Activated CD4-positive, CD25-positive, alpha-beta regulatory T cell treated with anti-CD3 and anti-CD28 coated beads, Interleukin-2, amount 50 U/mL, for 24 hours (primary cell): Measurements from ENCODE around the gene ARHGAP4.
A peak's percentile ranks its signal among the peaks of the same experiment; 100 is the strongest.

ENCODE experiments used
- ATAC-seq, 2 donors: fragments of 150-1000 bp; cut with Tn5 transposase; one replicate each; pipeline ENCODE4 v1.10.0; 2021; ENCODE audit warnings: mild to moderate bottlenecking in 1 of 2, moderate library complexity in 1 of 2

The ARHGAP4 gene

DNA sequence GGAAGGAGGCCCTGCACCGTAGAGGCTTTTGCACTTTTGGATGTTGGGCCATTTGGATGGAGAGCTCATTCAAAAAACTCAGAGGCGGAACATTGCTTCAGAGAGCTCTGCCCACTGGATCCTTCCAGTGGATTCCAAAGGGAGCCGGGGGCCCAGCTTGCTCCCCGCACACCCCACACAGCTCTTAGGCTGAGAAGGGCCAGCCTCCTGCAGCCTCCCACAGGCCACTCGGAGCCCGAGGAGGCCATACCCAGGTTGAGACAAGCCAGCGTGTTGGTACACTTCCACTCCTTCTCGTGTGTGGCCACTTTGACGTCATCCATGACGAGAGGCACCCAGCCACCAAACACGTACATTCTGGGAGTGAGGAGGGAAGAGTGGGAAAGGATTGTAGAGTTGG is 35.2 kb upstream of the ARHGAP4 start:
- ATAC-seq: no peak

DNA sequence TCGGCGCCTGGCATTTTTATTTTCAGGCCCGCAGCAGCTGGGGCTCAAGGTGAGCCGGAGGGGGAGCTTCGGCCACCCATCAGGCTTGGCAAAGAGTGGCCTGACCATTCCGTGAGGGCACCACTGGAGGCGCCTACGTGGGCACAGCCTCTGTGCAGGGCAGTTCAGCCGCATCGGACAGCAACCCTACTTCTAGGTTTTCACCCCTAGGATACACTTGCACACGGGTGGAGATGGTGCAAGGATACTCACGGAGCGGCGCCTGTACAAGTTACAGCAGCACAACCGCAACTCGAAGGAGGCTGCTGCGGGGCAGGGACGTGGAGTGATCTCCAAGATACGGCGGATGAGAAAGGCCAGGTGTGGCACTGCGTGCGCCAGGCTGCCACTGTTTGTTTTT is 34.7 kb upstream of the ARHGAP4 start:
- ATAC-seq: no peak

DNA sequence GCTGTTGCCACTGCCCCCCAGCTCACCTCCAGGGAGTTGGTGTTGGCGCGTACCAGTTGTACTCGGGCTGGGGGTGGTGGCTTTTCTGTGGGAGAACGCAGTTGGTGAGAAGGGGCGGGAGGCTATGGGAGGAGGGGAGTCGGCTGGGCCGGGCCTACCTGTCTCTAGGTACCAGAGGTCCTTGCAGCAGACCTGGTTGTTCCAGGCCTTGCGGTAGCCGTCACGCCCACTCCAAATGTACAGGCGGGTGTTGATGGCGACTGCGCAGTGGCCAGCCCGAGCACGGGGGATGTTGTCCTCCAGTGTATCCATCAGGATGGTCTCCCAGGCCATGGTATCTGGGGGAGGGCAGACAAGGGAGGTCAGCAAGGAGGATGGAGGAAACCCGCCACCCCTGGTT is 34.0 kb upstream of the ARHGAP4 start:
- ATAC-seq: no peak

DNA sequence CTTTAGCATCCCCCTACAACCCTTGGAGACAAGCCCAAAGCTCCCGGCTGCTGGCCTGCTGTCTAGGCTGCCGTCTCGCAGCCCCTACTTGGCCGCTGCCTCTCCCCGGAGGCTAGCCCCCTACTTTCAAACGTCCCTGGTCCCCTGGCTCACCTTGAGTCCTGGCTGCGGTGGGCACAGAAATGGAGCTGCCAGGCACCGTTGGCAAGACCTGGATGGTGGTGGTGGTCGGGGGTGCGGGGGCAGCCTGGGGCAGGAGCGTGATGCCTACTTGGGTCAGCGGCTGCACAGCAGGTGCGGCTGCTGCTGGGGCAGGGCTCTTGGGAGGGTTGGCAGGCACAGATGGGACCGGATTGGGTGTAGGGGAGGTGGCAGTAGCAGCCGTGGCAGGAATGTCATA is 33.6 kb upstream of the ARHGAP4 start:
- no peak for ATAC-seq

DNA sequence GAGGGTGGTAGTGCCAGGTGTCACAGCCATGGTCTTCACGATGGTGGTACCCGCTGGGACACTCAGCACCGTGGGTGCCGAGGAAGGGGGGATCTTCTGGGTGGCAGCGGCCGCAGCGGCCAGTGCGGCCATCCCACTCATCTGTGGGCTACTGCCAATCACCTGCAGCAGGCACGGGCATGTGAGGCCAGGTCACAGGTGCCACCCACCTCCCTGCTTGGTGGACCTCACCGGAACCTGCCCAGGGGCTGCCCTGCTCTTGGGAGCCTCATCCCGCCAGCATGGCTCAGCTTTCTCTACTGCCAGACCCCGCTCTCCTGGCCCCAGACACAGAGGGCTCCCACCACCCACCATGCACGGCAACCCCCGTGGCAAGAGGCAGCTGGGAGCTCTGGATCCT is 32.5 kb upstream of the ARHGAP4 start:
- ATAC-seq: no peak

DNA sequence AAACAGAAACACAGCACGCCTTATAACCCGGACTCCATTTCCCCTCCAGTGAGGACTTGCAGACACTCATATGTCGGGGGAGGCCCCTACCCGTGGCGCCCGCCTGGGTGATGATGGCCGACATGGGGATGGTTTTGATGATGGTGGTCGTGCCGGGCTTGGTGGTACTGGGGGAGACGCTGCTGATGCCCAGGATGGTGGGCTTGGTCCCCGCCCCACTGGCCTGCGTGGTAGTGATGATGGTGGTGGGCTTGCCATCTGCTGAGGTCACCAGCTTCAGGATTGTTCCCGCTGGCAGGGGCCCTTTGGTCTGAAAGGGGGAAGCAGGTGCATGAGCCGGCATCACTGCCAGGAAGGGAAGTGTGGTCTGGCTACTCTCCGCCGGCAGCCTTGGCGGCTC is 31.2 kb upstream of the ARHGAP4 start:
- no peak for ATAC-seq

DNA sequence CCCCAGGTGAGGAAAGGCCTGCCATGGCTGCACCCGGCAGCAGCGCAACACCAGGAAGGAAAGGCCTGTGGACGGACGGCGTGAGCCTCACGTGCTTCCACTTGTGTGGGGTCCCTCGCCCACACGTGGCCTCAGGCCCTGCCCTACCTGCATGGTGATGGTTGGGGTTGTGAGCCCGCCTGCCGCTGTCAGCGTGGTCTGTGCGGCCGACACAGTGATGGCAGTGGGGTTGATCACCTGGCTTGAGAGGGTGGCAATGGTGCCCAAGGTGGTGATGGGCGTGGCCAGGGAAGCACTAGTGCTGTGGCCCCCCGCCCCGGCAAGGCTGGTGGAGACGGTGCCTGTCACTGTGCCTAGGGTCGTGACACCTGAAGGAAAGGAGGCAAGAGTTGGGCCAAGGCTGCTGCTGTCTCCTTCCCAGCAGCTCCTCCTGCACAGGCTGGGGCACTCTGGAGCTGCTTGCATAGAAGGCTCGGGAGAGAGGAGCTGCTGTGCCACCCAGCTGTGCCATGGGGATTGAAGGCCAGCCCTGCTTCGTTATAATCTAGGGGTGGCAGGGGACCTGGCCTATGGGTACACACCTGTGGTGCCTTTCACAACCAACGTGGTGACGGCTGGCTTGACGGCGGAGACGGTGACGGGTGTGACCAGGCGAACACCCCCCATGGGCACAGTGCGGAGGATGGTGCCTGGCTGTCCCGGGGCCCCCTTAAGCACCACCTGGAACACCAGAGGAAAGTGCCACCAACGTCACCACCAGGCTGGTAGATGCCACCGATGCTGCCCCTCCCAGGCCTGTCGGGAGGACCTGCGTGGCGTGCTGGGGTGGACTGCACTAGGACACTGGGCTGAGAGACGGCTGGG is 30.2 kb upstream of the ARHGAP4 start:
- no peak for ATAC-seq

DNA sequence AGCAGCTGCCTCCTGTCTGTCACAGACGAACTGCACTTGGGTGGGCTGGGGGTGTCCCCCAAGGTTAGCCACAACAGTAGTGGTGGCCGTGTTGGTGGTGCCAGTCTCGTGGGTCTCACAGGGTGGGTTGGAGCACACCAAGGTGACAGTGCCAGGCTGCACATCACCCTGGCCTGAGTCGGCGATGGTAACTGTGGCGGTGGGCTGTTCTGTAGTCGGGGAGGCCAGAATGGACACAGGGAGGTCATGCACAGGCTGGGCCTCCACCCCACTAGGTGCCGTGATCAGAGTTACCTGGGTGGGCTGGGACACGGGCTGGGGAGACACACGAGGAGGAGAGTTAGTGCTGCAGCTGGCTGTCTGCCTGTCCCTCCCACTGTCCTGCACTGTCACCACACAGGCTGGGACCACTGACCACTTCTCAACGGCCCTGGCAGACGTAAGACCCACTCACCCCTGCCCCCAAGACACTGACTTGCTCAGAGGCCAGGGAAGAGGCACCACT is 29.2 kb upstream of the ARHGAP4 start:
- no peak for ATAC-seq

DNA sequence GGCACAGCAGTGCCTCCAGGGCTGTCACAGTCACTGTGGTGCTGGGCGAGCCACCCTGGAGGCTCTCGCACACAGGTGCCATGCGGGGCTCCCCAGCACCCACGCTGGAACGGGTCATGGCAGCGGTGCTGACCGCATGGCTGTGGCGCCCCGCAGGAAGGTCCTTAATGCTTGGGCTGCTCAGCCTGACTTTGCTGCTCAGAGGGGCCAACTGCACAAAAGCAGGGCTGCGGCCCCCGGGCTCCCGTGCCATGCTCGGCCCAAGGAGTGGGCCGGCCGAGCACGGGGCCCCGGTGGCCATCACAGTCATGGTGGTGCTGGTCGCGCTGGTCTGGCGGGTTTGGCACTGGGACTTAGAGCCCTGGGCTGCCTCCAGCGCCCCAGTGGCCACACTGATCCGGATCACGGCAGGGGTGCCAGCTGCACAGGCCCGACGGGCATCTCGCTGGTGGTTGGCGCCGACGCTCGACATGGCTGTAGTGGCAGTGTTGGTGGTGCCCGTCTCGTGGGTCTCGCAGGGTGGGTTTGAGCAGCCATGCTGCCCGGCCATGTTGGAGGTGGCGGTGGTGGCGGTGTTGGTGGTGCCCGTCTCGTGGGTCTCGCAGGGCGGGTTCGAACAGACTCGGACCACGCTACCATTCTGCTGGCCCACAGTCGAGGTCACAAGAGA is 28.6 kb upstream of the ARHGAP4 start:
- ATAC-seq: no peak

DNA sequence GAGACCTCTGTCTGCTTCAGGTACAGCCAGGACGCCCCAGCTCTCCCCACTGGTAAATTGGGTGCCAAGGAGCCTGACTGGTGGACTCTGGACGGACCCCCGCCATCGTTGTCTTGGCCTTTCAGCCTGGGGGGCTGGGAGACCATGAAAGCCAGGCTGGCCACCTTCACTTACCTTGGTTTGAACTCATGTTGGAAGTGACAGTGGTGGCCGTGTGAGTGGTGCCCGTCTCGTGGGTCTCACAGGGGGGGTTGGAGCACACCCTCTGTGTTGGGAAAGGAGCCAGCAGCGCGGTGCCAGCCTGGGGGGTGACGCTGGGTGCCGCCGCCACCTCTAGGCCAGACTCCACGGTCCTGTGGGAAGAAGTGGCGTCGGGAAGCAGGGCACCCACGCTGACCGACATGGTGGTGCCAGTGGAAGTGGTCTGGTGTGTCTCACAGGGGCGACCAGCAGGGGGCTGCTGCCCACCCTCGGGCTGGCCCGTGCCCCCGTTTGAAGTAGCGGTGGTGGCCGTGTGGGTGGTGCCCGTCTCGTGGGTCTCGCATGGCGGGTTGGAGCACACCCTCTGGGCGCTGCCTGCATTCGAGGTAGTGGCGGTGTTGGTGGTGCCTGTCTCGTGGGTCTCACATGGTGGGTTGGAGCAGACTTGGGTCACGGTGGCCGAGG is 28.0 kb upstream of the ARHGAP4 start:
- ATAC-seq: no peak

DNA sequence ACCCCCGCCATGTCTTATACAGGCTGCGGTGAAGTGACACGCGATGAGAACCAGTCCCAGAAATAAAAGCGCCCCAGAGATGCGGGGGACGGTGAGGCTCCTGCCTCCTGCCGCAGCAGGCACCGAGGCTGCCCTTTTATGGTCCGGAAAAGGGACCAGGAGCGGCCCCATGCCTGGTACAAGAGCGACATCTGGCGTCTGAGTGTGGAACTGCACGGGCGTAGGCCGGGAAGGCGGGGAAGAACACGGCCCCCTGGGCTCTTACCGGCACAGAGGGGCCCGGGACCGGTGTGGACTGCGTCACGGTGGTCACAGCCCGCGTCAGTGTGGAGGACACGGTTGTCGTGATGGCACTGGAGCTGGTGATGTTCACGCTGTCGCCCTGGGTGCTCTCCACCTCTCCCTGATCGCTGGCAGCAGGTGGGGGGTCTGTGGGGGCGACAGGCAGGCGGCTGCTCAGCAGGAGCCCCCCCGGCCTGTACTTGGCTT is 27.3 kb upstream of the ARHGAP4 start:
- peak; percentile 69 to 71 for ATAC-seq

DNA sequence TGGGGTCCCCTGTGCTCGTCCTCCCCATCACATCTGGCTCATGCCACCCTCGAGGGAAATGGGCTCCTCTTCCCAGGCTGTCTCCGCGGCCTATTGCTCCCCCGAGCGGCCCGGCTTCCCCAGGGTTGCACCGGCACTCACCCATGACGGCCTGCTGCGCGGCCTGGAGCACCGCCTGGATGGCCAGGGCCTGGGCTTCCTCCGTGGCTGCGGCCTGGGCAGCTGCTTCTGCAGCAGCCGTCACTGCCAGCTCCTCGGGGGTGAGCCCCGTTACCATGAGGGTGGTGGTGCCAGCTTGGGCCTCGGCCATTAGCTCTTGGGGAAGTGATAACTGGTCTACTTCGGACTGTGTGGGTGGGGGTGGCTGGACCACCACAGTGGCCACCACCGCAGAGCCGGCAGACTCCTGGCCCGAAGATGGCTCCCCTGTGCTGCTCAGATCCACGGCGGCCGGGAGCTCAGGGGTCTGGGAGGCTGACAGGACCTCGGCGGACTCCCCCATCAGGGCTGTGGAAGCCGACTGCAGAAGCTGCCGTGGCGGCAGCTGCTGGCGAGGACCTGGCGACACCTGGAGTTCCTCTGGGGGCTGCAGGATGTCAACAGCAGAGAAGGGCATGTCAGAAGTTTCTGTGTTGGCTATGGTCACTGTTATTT is 26.4 kb upstream of the ARHGAP4 start:
- ATAC-seq: no peak

DNA sequence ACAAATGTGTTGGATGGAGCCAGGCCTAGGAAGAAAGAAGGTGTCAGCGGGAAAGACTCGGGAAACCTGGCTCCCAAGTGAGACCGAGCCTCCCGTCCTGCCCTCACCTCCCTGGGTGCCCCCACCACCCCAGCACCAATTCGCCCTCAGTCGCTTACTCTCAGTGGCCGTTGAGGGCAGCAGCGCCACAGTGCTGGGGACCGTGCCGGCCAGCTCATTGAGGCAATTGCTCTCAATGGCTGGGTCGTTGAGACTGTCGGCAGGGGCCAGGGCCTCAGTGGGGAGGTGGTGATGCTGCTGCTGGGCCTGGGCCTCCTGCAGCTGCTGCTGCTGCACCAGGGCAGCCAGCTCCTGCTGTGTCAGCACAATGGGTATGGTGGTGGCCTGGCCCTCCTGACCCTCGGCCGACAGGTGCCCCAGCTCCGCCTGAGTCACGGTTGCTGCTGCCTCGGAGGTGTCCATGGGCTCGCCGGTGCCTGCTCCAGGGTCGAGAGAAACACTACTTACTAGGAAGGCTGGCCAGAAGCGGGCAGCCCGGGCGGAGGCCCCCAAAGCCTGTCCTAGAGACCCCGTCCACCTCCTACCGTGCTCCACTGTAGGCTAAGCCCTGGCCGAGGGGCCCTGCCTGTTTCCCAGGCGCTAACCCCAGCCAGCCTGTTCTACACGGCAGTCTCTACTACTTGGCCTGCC is 25.8 kb upstream of the ARHGAP4 start:
- ATAC-seq: no peak

DNA sequence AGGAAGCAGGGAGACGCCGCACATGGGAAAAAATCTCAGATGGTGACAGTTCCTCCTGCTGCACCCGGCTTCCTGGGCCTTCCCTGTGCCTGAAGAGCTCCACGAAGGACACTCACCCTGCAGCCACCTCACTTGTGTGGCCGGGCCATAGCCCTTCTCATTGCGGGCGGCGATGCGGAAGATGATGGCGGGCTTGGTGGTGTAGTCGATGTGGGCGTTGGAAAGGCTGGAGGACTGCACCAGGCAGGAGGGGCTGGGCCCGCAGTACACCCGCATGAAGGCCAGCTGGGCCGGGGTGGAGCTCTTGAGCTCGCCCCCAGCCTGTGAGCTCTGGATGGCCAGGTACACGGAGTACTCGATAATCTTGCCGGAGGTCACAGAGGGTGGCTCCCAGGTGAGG is 24.1 kb upstream of the ARHGAP4 start:
- ATAC-seq: no peak

DNA sequence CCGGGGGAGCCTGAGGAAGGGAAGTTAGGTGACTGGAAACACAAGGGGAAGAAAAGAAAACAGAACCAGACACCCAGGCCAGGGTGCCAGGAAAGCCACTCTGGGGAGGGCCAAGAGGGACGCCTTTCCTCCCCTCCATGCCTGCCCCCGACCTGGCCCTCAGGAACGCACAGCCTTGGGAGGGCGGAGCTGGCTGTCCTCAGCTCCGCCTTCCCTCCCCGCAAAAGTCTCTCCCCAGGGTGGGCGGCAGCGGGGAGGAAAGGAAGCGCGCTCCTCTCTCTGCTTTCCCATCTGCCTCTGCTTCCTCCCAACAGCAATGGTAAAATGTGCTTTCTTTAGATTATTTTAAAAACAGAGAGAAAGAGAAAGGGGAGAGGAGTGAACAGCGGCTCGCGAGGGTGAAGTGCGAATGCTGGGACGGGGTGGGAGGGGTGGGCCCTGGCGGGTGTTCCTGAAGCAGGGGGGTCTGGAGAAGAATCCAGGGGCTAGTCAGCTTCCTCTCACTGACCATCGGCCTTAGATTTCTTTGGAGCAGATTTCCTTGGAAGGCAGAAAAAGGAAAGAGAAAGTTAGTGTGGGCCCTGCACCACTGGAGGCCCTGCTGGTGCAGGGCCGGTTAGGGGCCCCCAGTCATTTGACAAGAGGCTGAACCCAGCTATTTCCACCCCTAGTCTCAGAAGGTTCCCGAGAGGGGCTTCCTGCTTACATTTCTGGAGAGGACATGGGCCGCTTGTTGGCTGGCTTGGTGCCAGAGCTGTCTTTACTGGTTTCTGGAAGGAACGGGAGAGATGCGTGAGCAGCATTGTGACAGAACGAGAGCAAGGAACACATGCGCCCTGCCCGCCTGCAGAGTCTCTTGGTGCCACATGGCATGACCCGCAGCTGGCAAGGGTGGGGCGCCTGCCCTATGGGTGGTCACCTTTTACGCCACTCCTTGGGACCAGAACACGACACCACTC is 23.1 kb upstream of the ARHGAP4 start:
- no peak for ATAC-seq

DNA sequence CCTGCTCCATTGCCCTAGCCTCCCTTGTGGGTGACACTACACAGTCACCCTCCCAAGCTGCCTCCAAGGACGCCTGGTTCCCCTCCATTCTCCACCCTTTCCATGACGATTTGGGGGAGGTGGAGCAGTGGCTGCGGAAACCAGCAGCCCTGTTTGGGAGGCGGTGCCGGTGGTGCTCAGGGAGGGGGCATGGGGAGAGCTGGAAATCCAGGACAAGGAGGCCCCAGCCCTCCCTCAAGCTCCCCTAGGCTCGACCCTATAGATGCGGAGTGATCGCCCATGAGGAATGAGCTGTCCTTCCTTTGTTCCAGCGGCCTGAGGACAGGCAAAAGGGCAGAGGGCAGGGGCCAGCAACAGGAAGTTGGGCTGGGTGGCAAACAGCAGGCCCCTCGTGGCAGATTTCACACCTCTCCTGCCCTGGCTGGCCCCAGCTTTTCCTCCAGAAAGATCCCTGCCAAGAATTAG is 22.0 kb upstream of the ARHGAP4 start:
- no peak for ATAC-seq

DNA sequence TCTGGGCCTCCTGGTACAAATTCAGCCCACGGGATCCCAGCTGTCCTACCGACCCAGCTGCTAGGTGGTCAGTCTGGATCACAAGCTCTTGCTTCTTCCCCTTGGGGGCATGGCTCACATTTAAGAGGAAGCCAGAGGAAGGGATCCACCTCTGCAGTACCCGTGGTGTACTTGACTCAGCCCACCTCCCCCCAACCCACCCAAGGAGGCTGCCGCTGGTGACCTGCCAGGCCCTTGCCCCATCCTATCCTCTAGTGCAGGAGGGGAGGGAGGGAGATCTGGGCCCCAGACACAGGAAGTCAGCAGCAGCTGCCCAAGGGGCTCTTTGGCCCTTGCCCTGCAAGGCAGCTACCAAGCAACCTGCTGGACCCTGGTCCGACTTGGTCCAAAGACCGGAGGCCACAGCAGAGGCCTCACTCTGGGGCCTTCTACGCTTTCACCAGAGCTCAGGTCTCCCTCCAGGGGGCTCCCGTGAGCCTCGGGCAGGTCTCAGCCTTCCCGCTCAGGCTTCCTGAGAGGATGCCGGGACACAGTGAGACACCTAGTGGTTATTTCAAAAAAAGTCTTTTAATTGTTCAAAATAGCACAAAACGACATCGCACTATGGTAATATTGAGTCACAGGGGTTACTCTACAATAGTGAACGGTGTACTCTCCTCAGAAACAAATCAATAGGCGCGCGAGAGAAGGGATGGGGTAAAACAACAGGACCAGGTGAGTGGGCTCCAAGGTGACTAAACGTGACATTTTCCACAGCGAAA is 21.1 kb upstream of the ARHGAP4 start:
- ATAC-seq: peak; percentile 80 to 82

DNA sequence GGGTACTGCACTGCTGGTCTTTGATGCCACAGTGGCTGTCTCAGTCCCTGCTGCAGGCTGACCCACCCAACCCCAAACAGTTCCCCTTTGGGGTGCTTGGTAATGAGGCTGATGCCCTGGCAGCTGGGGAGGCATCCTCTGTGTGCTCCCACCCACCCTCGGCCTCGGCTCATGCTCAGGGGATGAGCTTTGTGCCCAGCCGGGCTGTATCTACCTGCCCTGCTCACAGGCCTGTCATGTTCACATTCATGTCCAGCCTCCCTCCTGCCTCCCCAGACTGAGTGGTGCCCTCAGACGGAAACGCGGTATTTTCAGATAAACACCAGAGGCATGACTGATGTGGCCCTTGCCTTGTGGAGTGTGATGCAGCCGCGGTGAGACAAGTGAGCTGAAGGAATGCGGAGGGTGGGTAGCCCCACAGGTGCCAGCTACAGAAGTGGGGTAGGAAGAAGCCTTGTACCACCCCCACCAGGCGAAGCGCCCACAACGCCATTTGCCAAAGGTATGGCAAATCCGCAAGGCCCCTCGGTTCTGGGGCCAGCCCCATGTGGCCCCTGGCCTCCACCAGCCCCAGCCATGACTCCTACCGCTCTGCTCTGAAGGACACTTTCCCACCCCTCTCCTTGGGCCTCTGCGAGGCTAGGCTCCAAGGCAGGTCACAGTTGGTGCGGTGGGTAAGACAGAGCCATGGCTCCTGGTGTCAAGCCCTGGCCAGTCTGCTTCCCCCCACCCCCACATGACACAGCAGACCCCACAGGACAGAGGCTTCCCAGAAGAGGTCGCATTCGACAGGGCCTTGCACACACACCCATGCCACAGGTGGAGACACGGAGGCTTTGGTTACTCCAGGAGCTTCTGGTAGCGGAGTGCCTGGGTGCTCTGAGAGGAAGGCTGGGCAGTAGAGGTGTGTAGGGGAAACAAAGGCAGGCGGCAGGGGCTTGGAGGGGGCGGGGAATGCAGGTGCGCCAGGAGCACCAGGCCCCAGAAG is 20.2 kb upstream of the ARHGAP4 start:
- no peak for ATAC-seq

DNA sequence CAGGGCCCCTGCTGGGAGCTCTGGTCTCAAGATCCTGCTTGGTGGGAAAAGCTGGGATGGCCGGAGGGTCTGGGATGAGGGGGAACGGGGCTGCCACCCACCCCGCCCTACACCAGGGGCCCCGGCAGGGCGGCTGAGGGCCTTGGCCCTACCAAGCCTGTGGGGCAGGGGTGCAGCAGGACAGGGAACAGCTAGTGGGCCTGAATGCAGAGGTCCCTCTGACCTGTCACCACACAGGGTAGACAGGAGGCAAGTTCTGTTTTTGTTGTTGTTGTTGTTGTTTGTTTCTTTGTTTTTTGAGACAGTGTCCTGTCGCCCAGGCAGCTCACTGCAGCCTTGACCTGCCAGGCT is 18.7 kb upstream of the ARHGAP4 start:
- ATAC-seq: peak in 1 of 2 donors; percentile 10
